Type B pancreatic cell (in vitro differentiated cells): ENCODE data around the gene ERC2. TPM values are rescaled to one million over a fixed set of nuclear protein-coding genes. Genes with fewer than 3 reads are reported as not detected.
"Not testable (repeated sequence)": the region's sequence is repeated elsewhere in the genome, so short reads cannot be mapped to it uniquely, and the experiment has no call there.

Source experiments
- DNase-seq: peaks from one replicate; pipeline ENCODE4 v3.0.0; 2021; ENCODE audit warnings: mixed read lengths; ENCODE audit not compliant: unreplicated experiment; ENCODE audit errors: extremely low spot score
- H3K27ac Mint-ChIP-seq: 2 replicates; pipeline ENCODE4 v1.8.0; 2021; ENCODE audit warnings: mild to moderate bottlenecking, mixed read lengths
- H3K27me3 Mint-ChIP-seq: 2 replicates; pipeline ENCODE4 v1.8.0; 2021; ENCODE audit warnings: mixed read lengths
- H3K36me3 Mint-ChIP-seq: 2 replicates; pipeline ENCODE4 v1.8.0; 2021; ENCODE audit warnings: mixed read lengths
- H3K4me1 Mint-ChIP-seq: one replicate; pipeline ENCODE4 v1.8.0; 2021; ENCODE audit warnings: mixed read lengths; ENCODE audit not compliant: unreplicated experiment
- H3K4me3 Mint-ChIP-seq: 2 replicates; pipeline ENCODE4 v1.8.0; 2021; ENCODE audit warnings: mild to moderate bottlenecking, mixed read lengths
- H3K9me3 Mint-ChIP-seq: 2 replicates; pipeline ENCODE4 v1.8.0; 2021; ENCODE audit warnings: mixed read lengths
- long read RNA-seq: library from polyadenylated mRNA; unstranded; transcript quantifications from one replicate; pipeline ENCODE4 v2.0.0, GENCODE V29; 2020
- total RNA-seq: library from RNA; stranded (reverse); gene quantifications from 2 replicates; pipeline ENCODE4 v1.2.1, GENCODE V29; 2021; ENCODE audit warnings: low replicate concordance
- TF ChIP-seq, protein P1 (sequence below): fragments of 200-600 bp; sonication (generic); conservative IDR thresholded peaks from 2 replicates; pipeline ENCODE4 v1.5.0; 2021; ENCODE audit warnings: antibody characterized with exemption, mild to moderate bottlenecking

Gene ERC2
- total RNA-seq, result 1.8 and 6.1 TPM in 2 replicates
- long read RNA-seq, result 0 reads

DNA sequence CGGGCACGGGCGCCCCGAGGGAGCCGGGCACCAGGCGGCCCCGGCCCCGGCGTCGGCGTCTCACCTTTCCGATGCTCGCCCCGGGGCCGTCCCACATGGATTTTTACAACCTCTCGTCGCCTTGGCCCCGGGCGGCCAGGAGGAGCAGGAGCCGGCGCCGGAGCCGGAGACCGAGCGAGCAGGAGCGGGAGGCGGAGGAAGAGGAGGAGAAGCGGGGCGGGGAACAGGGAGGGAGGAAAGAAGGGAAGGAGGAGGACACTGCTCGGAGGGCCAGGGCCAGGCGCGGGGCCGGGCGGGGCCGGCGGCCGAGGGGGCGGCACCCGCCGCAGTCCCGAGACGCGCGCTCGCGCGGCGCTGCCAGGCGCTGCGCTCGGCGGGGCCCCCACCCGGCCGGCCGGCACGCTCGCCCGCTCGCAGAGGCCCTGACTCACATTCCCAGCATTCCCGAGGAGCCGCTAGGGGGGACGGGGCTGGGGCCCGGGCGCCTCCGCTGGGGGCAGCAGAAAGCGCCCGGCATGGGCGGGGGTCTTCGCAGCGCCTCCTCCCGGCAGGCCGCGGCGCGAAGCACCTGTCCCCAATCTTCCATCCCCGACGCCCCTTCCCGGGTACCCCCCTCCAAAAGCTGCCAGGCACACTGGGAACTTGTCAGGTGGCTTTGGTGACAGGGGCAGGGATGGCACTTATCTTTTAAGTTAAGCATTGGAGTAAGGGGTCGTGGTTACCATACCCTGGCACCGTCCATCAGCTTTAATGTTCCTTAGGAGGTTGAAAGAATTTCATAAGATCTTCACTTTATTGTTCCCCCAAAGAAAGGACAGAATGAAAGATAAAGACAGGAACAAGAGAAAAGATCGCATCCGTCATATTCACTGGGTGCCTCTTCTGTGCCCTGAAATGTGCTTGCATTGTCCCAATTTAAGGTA, at the start of gene ERC2:
Gene ERC2, minus strand, starts transcription at position 284 of the 923 bp plus-strand sequence.
- Mint-ChIP-seq H3K4me1 (peaks cover 13% of the 10 kb centered on the region), H3K27me3 (peaks cover 35% of the 10 kb centered on the region), H3K36me3 (no peaks in the 10 kb centered on the region), H3K9me3 (no peaks in the 10 kb centered on the region), H3K27ac (peak within 1 kb of the TSS; percentile 73), H3K4me3 (peak within 1 kb of the TSS; percentile 99)
- DNase-seq, result peak; percentile 76
- TF ChIP-seq, protein P1, sequence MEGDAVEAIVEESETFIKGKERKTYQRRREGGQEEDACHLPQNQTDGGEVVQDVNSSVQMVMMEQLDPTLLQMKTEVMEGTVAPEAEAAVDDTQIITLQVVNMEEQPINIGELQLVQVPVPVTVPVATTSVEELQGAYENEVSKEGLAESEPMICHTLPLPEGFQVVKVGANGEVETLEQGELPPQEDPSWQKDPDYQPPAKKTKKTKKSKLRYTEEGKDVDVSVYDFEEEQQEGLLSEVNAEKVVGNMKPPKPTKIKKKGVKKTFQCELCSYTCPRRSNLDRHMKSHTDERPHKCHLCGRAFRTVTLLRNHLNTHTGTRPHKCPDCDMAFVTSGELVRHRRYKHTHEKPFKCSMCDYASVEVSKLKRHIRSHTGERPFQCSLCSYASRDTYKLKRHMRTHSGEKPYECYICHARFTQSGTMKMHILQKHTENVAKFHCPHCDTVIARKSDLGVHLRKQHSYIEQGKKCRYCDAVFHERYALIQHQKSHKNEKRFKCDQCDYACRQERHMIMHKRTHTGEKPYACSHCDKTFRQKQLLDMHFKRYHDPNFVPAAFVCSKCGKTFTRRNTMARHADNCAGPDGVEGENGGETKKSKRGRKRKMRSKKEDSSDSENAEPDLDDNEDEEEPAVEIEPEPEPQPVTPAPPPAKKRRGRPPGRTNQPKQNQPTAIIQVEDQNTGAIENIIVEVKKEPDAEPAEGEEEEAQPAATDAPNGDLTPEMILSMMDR, result peak; percentile 72

DNA sequence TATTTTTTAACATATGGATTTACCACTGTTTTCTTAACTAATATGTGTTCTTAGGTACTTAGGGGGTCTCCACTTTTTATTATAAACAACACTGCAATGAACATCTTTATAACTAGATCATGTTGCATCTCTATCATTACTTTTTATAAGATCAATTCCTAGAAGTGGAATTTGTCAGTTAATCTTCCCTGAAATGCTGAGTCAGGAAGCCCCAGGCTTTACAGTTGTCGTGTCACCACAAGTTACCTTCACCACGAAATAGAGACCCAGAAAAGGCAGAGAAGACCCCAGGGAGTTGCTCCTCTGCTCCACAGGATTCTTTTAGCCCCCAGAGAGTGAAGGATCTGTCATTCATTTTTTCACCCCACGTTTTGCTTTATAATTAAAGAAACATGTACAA, 34.5 kb upstream of the ERC2 start:
- Mint-ChIP-seq H3K36me3 (no peaks in the 10 kb centered on the region), H3K9me3 (no peaks in the 10 kb centered on the region), H3K27ac (no peak overlapping the region), H3K4me3 (no peak overlapping the region), H3K27me3 (peaks cover 41% of the 10 kb centered on the region), H3K4me1 (no peaks in the 10 kb centered on the region)
- no peak for DNase-seq
- TF ChIP-seq, protein P1, result no peak

DNA sequence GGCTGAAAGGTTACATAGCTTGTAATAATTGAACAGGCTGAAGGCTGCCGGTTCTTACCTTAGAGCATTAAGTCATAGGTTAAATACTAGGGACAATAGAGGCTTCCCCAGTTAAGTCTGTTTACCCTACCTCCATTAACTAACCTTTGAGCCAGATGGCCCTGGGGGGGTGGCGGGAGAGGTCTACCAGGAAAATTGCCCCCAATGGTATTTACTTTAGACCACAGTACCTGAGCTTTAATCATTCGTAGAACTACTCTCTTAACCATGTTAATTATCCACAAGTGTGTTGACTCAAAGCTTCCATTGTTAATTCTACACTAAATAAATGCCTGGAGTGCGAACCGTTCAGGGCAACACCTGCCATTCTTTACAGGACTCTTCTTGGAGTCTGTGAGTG, 28.1 kb upstream of the ERC2 start:
- not testable (repeated sequence) for H3K36me3 Mint-ChIP-seq, H3K4me1 Mint-ChIP-seq, H3K27ac Mint-ChIP-seq, H3K4me3 Mint-ChIP-seq, H3K9me3 Mint-ChIP-seq, DNase-seq
- H3K27me3 Mint-ChIP-seq, result peaks cover 59% of the 10 kb centered on the region

- no peaks in the 10 kb centered on the region for H3K36me3 Mint-ChIP-seq
- peaks cover 61% of the 10 kb centered on the region for H3K27me3 Mint-ChIP-seq
- H3K4me1 Mint-ChIP-seq, result no peaks in the 10 kb centered on the region
- peak; percentile 79 for DNase-seq
- peaks cover 4% of the 10 kb centered on the region for H3K9me3 Mint-ChIP-seq
- TF ChIP-seq, protein P1, result peak; percentile 96
- H3K4me3 Mint-ChIP-seq, result no peak overlapping the region
- H3K27ac Mint-ChIP-seq, result no peak overlapping the region
These were observed 26.5 kb upstream of the ERC2 start for GRCh38 chr3:56494679-56495322.

DNA sequence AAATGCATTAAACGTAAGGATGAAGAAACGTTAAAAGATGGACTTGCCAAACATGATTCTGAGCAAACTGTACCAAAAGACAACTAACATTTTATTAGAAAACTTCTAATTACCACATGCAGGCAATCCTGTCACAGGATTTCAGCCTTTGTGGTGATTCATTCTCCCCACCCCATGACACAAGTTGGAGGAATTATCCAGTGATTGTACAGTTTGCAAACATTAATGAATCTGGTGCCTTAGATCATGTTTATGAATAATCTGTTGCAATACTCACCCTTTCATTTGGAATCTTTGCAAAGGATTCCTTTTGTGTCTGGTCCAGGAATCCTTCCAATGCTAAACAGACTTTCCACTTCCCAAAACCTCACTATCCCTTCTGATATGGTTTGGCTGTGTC, 23.3 kb upstream of the ERC2 start:
- TF ChIP-seq, protein P1, result no peak
- Mint-ChIP-seq H3K4me1 (no peaks in the 10 kb centered on the region), H3K27ac (no peak overlapping the region), H3K4me3 (no peak overlapping the region), H3K36me3 (no peaks in the 10 kb centered on the region), H3K9me3 (peaks cover 4% of the 10 kb centered on the region), H3K27me3 (peaks cover 67% of the 10 kb centered on the region)
- no peak for DNase-seq
